Suppressor macrophage treated with lipopolysaccharide for 1 hour (primary cell): Measurements from ENCODE around the gene MET.

Source experiments
- DNase-seq, 3 donors: peaks; one replicate each; pipeline ENCODE4 v3.0.0-alpha.2; 2020 to 2022

Gene MET

DNA sequence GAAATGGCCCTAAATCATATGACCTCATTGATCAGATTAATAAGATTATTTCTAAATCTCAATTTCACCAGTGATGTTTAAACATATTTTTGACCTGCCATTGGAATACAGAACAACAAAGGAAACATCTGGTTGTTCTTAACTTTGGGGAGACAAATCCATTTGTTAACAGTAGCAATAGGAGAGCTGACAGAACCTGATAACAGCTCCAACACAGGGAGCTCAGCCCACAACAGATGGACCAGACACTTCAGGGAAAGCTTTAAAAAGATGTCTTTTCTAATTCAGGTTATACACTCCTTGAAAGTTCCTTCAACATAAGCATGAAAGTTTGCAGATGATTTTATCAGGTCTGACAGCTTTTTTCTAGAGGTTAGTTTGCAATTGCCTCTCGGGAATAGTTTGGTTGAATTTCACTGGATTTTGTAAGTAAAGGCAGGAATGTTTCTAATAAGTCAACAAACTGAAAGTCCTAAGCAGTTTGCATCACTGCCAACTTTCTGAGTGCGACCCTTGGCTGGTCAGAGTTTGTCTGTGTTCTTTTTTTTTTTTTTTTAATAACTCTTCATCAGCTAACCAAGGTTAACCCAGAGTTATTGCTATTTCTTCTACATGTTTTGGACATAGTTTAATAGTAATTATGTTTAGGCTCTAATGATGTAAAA, 6.5 kb upstream of the MET start:
- DNase-seq, result no peak

DNA sequence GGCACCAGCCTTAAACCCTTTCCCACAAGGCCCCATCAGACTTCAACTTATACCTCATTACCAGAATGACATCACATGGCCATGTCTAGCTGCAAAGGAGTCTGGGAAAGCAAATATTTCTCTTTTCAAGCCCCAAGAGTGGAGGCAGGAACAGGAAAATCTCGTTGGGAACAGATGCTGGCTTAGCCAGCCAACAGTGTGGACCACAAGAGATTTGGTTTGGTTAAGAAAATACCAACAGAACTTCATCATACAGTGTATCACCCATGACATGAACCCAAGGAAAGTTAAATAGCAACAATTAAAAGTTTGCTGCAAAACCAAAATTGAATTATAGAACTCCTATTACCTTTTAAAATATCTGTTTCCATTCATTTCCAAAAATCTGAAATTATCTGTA, 2.2 kb upstream of the MET start:
- DNase-seq, result no peak

DNA sequence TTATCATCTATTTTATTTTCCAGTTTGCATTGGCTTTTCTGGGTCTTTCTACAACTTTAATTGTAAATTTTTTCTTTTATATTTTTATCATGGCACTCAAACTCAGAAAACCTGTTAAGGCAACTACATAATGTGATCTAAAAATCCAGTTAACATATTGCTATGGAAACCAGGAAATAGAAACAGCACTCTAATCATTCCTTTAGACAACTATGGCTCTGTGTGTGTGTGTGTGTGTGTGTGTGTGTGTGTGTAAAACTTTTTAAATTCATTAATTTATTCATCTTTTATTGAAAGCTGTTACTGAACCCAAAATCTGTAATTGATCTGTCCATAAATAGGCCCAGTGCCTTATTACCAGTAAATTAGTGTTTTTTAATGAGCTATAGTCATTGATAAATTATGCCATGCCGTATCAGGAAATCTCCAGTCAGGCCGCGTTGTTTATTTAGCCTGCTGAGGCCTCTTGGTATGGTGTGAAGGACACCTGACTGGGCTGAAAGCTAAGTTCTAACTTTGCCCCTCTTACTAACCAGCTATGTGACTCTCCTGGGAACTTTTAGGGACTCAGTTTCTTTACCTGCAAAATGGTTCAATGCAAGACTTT, 1.5 kb upstream of the MET start:
- DNase-seq, result no peak

DNA sequence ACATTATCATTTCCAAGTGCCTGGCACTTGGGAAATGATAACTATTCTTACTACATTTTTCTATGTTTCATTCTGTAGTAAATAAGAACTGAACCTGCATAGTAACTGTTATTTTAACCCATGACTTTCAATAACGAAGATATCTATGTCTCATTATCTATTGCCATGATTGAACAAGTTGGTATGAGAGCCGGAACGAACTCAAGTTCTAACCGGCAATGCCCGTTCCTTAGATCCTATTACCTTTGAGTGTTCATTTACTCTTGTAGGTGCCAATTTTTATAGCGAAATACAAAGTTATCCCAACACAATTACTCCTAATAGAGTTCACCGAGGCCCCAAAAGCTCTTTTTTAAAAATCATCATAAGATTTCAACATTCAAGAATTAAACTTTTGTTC, 885 bp upstream of the MET start:
- DNase-seq, result no peak

DNA sequence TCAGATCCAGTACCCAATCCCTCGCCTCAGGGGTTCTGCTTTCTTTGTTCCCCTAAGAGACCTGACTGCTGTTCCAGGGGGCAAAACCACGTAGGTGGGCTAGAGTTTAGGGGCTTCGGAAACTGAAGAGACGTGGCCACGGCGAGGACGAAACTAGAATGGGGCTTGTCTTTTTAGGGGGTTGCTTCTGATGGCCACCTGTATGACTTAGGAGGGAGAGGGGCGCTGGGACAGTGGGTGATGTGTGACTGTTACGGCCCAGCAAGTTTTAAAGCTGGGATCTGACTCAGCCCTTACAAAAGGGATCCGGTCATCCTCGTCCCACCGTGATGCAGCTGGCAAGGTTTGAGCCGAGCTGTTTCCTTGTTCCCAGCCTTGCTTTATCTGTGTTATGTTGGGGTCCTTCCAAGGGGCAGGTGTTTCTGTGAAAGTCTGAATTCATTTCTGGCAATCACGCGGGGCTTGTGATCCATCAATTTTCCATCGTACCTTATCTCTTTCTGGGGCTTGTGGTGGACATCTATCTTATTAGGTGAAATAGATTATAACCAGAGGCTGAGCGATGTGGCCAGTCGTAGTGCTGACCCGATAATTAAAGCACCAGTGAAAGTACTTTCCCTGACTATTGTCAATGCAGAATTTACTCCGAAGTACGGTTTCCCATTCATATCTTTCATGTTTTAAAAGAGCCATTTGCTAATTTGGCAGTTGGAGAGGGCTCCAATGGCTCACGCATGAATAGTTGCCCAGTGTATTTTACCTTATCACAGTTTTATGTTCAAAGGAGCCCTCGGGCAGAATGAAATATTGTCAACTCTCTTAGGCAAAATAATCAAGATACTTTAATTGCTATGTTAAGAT, 830 bp downstream of the MET start:
- peak in 1 of 3 donors; percentile 27 for DNase-seq

DNA sequence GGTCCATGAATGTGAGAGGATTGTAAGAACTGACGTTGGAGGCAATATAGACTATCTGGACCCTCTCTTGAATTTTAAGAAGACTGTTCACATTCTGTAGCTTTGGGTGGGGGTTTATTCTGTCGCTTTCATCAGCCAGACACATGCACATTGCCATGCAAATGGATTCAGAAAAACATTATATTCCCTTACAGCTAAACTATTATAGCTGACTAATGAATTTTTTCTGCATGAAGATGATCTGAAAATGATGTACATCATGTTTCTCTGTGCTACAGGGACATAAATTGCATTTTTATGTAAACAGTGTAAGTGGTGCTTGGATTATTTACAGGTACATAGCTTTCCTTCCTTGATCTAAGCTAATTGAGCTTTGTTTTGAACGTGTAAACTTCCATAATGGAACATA, 1.5 kb downstream of the MET start:
- DNase-seq, result no peak

DNA sequence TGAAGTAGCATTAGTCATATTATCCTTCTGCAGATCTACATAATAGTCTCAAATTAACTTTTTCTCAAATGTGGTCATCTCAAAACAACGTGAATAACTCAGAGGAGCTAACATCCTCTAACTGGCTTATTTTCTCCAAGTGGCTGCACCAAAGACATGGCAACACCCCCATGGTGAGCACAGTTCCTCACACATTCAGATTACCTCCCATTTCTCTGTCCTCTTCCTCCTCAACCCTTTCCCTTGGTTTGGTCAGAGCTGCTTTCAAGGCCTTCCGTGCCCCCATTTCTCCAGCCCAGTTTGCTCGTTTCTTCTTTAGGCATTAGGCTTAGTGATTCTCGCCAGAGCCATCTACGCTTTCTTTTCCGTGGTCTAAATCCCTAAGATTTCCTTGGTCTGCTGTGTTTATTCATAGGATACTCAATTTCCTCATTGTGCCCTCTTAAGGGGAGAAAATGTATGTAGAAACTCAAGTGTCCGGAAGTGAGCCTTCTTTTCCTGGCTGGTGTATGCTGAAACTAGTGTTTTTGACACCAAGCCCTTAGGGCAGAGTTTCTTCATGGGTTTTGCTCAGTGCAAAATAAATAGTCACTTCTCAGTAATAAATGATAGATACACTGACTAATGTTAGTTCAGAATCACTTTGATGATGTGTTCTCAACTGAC, 2.6 kb downstream of the MET start:
- no peak for DNase-seq

DNA sequence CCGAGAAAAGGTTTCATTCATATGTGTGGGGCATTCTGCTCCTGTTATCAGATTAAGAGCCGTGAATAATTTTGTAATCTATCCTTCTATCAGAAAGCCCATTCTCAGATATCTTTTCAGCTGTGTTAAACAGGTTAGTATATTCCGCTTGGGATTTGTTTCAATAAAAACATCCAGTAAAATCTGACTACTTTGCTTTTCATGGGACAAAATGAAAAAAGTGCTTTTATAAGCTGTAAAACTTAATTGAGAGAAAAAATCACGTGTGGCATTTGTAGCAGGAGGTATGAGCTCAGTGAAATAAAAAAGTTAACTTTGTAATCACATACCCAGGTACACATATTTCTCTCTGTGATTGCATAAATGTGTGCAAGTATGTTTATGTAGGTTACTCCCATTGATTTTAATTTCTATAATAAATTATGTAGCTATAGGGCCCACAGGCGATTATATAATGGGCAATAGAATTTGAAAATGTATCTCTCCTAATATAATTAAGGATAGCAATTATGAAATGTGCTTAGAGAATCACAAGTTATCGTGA, 3.9 kb downstream of the MET start:
- no peak for DNase-seq

DNA sequence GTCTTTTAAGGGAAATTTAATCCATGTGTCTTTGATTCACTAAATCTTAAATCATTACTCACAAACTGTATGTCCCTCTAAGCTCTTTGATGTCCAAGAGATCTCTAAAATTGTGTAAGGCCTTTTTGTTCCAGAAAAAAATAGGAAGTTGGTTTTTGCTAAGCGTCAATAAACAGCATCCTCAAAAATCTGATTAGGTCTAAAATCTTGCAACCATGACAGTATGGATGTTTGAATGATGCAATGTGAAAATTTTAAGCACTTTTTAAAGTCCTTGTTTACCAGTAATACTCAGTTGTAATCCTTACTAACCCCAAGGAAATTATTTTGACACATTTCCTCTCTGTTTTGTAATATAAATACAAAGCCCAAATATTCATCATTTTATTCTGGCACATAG, 6.8 kb downstream of the MET start:
- peak; percentile 29 to 71 (median 70) for DNase-seq

DNA sequence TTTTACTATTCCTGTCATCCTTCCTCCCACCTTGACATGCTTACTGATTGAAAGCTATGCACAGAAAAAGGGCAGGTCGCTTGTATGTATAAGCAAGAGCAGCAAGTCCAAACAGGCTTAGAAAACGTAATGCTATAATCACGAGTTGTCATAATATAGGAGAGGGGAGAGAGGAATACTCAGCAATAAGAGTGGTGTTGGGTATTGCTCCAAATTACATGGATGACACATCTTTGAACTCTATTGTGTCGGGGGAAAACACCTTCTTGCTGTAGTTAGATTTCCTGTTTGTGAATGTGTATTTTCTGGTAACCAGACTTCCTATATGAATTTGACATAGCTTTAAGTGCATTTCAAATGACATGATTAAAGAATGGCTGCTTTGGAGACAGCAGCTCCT, 7.5 kb downstream of the MET start:
- DNase-seq, result peak in 2 of 3 donors; percentile 49 to 64

DNA sequence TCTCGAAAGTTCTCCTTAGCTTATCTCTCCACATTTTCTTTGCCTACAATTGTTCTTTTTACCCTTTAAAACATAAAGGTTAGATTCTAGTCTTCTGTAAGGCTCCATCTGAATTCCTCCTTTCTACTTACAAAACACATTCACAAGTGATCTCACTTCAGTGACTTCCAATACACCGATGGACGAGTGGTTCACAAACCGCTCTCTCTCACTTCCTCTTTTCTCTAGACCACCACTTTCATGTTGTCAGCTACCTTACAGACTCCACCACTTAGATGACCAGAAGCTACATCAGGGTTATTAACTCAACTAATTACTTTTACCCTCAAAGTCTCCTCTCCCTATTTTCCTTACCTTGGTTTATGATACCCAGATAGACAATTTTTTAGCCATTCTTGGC, 11.8 kb downstream of the MET start:
- peak in 1 of 3 donors; percentile 34 for DNase-seq

DNA sequence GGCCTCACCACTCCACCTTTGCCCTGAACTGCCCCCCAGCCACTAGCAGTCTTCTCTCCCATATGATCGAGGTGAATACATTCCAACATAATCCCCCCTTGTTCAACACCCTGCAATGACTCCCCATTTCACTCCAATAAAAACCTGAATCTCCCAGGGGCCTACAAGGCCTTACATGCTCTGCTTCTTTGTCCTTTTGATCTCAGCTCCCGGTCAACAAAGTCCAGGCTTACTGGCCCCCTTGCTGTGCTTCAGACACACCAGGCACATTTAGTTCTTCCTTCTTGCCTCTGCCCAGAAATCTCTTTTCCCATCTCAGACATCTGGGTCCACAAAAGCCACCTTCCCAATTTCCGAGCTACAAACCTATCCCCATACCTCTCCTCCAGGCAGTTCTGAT, 14.0 kb downstream of the MET start:
- DNase-seq, result no peak

DNA sequence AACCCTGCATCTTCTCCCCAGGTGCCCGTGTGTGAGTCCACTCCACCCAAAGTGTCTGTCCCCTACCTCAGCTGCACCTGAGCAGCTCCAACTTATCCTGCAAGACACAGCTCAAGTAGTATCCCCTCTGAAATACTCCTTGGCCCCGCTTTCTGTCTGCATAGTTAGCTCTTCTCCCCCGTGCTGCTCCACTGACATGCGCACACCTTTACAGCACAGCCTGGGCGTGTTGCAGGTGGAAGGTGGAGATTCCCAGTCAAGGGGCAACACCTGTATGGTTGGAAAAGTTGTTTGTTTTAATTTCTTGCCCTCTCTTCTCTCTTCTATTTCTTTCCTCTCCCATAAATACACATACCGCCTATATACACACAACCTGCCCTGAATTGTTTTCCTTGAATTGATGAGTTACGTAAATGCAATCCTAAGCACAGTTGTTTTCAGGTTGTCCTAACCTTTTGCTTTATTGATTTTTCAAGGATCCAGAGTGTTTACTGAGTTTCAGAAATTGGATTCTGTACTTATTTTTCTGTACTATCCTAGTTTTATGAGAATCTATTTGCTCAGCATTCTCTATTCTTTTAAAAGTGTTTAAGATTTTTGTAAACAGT, 14.9 kb downstream of the MET start:
- DNase-seq, result no peak

DNA sequence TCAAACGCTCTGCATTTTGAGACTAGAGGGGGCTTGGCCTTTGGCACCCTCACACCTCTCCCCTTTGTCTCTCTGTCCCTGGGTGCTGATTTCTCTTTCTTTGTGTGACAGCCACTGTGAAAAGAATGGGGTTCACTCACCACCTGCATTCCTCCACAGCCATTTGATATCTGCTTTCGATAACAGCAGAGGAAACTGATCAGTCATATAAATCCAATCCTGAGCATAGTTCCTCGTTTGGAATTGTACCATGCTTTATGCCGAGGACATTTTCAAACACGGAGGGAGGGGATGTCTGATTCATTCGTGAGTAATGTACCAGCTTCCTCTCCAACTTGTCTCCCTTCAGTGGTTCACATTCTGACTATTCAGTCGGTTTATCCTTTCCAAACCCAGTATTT, 15.8 kb downstream of the MET start:
- peak; percentile 56 to 77 (median 72) for DNase-seq

DNA sequence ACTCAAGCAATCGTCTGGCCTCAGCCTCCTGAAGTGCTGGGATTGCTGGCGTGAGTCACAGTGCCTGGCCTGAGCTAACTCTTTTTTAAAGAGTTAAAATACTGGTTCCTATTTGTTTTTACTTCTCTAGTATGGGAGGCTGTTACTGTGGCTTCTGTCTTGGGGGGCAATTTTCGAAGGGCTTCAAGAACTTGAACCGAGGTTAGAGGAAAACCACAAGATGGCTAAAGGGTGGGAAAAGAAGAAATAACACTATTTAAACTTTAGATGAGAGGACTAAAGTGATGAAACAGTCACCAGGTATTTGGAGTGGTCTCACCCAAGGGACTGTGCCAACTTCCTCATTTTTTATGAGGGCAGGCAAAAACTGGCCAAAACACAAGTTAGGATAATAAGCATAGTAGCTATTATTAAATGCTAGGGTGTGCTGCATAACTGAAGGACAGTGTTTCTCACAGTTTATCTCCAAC, 17.8 kb downstream of the MET start:
- peak in 1 of 3 donors; percentile 26 for DNase-seq

DNA sequence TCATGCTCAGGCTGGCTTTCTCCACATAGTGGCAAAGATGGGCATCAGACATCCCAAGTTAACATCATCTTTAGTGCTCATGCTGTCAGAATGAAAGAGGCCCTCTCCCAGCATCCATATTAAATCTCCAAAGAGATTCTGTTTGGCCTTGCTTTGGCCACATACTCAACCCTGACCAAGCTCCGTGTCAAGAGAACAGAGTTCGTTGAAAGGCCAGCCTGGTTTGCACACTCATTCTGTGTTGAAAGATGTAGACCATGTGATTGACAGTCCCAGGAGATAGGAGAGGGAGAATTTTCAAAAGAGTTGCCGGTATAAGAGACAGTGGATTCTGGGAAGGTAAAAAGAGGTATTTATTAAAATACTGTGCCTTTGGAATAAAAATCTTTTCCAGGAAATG, 19.7 kb downstream of the MET start:
- DNase-seq, result no peak

DNA sequence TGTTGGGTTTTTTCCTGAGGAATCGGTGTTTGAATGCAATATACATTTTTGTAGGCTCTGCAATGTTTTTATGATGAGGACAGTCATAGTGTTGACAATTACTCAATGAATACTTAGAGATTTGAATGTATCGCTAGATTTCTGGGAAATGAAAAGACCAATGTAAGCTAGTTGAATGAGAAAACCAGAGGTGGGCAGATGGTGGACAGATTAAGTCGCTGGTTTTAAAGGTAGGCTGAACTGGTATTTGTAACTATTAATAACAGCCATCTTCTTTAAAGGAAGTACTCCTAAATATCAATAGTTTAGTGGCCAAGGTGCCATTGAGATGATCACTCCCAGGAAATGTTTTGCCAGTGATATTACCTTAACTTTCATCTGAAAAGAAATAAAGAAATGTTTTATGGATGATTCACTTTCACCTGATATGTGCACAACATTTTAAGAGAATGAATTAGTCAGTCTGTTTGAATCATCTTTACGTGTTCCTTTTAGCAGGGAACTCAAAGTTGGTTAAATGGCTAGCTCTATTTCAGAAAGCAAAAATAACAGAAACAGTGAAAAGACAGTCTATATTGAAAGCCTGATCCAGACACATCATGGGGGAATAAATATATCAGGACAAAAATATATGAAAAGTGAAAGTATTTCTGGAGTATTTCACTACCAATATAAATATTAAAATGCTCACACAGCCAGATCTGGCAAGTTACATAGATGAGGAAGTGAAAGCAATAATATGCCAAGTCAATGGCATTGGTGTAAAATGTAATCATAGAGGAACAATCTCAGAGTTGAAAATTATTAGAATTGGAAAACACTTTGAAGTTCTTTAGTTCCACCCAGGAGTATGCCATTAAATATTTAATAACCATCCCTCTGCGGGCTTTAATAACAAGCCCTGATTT, 20.7 kb downstream of the MET start:
- peak; percentile 33 to 79 (median 76) for DNase-seq

DNA sequence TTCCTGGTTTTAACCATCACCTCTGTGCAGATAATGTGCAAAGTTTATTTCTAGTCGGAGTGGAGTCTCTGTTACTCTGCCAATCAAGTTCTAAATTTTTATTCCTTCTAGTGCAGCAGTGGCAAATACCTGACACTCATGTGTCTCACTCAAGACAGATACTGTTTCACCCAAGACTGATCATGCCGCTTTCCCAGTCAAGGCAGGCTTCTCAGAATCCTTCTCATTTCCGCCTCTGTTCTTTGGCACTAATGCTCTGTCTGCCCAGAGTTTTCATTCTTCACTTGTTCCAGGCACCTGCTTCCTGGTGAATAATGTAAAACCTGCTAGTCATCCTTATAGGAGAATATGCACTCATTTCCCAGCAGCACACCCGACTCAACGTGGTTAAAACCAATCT, 24.7 kb downstream of the MET start:
- no peak for DNase-seq

DNA sequence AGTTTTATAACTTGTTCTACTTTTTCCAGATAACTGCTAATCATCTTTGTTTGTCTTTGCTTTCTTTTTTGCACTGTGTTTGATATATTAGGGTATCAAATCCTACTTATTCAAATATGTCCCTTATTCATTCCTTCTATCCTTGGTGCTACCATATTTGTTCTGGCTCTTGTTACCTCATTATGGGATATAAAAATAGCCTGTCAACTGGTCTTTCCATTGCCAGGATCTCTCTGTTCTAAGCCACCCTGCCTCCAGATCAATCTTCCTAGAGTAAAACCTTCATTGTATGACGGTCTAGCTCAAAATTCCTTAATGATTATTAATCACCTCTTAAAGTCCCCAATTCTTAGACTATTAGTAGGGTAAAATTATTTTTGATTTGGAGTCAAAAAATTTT, 25.2 kb downstream of the MET start:
- no peak for DNase-seq

DNA sequence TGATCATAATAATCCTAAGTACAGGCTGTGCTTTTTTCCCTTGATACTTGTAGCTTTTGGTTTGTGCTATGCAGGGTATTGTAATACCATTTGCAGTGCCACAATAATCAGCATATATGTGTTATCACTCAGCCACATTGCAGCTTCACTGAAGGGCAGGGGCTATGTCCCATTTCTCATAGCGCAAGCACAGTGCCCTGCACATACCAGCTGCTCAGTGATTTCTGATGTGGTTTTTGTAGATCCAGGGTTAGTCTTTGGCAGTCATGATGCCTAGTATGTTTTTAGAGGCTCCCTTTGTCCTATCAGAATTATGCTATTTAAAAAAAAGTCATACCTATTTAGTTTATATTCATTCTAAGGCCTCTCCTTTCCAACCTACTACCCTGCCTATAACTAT, 25.8 kb downstream of the MET start:
- no peak for DNase-seq

DNA sequence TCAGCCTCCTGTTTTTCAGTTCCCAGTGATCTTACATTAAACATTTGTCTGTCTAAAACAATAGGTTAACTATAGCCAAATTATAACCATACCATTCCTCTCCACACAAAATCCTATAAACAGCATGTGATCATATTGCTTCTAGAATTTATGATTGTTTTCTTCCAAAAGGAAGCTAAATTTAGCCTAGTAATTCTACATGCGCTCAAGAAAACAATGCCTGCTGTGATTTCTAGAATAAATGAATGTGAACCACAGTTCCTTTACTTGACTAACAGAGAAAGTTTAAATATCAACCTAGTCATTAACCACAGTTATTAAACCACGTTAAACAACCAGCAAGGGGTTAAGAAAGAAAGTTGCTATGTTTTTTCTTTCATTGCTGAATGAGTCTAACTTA, 26.4 kb downstream of the MET start:
- DNase-seq, result no peak
